ENCODE results near the gene ARMH4.

The ARMH4 gene

GRCh38 chr14:57974896-57975295 lies 177.1 kb downstream of the ARMH4 start:
- DNase-seq (ENCODE audit: low read depth, low spot score), result no peak
- H3K4me3 ChIP-seq (ENCODE audit: low read depth, low read length), result no peak overlapping the region
- TF ChIP-seq, protein P1, sequence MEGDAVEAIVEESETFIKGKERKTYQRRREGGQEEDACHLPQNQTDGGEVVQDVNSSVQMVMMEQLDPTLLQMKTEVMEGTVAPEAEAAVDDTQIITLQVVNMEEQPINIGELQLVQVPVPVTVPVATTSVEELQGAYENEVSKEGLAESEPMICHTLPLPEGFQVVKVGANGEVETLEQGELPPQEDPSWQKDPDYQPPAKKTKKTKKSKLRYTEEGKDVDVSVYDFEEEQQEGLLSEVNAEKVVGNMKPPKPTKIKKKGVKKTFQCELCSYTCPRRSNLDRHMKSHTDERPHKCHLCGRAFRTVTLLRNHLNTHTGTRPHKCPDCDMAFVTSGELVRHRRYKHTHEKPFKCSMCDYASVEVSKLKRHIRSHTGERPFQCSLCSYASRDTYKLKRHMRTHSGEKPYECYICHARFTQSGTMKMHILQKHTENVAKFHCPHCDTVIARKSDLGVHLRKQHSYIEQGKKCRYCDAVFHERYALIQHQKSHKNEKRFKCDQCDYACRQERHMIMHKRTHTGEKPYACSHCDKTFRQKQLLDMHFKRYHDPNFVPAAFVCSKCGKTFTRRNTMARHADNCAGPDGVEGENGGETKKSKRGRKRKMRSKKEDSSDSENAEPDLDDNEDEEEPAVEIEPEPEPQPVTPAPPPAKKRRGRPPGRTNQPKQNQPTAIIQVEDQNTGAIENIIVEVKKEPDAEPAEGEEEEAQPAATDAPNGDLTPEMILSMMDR (IDR thresholded peaks at IDR 0.05; ENCODE audit: low read depth, low read length), result no peak
- in situ Hi-C loops (cut with HindIII; ENCODE audit: low sequenced_read_pairs), result no loop called here

DNA sequence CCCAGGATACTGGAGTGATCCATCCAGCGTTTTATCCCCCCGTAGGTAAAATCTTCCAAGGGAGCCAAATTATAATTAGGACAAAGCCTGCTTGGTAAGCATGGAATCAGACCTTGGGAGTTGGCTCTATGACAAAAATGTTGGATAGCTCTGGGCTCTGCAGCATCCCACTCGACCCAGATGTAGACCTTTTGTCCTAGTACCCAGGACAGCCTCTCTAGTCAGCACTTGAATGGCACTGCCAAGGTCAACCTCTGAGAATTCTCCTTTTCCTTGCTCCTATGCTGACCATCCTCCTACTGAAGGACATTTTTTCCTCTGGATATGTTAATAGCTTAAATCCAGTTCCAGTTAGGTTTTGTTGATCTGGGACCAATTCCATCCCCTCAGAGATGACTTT lies 181.4 kb downstream of the ARMH4 start:
- in situ Hi-C loops (cut with HindIII; ENCODE audit: low sequenced_read_pairs), result no loop called here
- TF ChIP-seq, protein P1 (IDR thresholded peaks at IDR 0.05; ENCODE audit: low read depth, low read length), result no peak

GRCh38 chr14:57970175-57970574 lies 181.8 kb downstream of the ARMH4 start:
- DNase-seq (ENCODE audit: low read depth, low spot score), result no peak
- in situ Hi-C loops (cut with HindIII; ENCODE audit: low sequenced_read_pairs), result no loop called here
- TF ChIP-seq, protein P1 (IDR thresholded peaks at IDR 0.05; ENCODE audit: low read depth, low read length), result no peak
- no peak overlapping the region for H3K4me3 ChIP-seq (ENCODE audit: low read depth, low read length)

More for the DNA sequence above, 181.4 kb downstream of the ARMH4 start:
- H3K4me3 ChIP-seq (ENCODE audit: low read depth, low read length), result no peak overlapping the region
- DNase-seq (ENCODE audit: low read depth, low spot score), result no peak

- TF ChIP-seq, protein P1 (IDR thresholded peaks at IDR 0.05; ENCODE audit: low read depth, low read length), result no peak
- in situ Hi-C loops (cut with HindIII; ENCODE audit: low sequenced_read_pairs), result no loop called here
- no peak for DNase-seq (ENCODE audit: low read depth, low spot score)
- no peak overlapping the region for H3K4me3 ChIP-seq (ENCODE audit: low read depth, low read length)
Measured at GRCh38 chr14:57963071-57963470, 188.9 kb downstream of the ARMH4 start.

DNA sequence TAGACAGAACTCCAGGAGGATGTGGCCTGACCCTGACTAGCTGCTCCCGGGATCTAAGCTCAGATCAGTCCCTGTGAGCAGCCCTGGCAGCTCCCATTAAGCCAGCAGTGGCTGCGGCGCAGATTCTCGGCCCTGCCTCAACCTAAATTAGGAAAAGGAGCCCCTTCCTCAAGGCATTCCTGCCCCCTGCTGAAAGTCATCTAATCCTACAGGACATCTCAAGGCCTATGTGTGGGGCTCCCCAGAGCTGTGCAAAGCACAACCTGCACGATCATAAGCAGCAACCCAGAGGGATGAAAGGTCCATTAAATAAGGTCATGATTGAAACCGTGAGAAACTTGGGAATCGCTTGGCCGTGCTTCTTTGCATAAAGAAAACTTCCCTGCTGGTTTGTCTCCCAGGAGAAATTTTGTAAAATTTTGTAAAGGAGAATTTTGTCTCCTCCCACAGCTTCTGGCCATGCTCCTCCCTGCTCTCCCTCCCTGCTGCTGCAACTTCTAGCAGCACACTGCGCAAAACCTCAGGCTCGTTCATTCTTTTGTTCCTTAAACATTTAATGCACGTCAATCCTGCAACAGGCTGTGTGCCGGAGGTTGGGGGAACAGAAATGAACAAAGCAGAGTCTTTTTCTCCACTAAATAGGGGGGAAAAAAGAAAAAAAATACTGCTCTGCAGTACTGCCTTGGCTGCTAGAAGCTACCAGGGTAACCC lies 189.5 kb downstream of the ARMH4 start:
- in situ Hi-C loops (cut with HindIII; ENCODE audit: low sequenced_read_pairs), result no loop called here
- TF ChIP-seq, protein P1 (IDR thresholded peaks at IDR 0.05; ENCODE audit: low read depth, low read length), result no peak
- no peak overlapping the region for H3K4me3 ChIP-seq (ENCODE audit: low read depth, low read length)
- DNase-seq (ENCODE audit: low read depth, low spot score), result no peak

DNA sequence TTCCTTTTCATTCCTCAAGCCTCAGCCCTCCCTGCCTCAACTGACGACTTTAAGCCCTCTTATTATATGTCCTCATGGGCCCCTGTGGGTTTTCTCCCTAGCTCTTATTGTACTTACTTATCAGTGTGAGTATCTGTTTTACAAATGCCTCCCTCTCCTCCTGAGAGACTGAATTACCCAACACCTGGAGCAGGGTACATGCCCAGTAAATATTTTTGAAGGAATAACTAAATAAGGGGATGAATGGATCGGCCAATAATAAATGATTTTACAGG lies 190.3 kb downstream of the ARMH4 start:
- H3K4me3 ChIP-seq (ENCODE audit: low read depth, low read length), result no peak overlapping the region
- TF ChIP-seq, protein P1 (IDR thresholded peaks at IDR 0.05; ENCODE audit: low read depth, low read length), result no peak
- DNase-seq (ENCODE audit: low read depth, low spot score), result no peak
- in situ Hi-C loops (cut with HindIII; ENCODE audit: low sequenced_read_pairs), result no loop called here
